Measurements from ENCODE around the gene DNAL4.

The DNAL4 gene

GRCh38 chr22:38738475-38739070 lies 55.4 kb downstream of the DNAL4 start:
- H3K27ac Mint-ChIP-seq = peak overlapping the region; percentile 83
- peaks cover 46% of the 10 kb centered on the region for H3K36me3 Mint-ChIP-seq (ENCODE audit: low read depth)
- H3K9me3 Mint-ChIP-seq = no peaks in the 10 kb centered on the region
- ATAC-seq = no peak
- no peak overlapping the region for H3K4me3 Mint-ChIP-seq
- peaks cover 18% of the 10 kb centered on the region for H3K4me1 Mint-ChIP-seq
- DNase-seq = no peak
- no peaks in the 10 kb centered on the region for H3K27me3 Mint-ChIP-seq

GRCh38 chr22:38737302-38738060 lies 56.5 kb downstream of the DNAL4 start:
- Mint-ChIP-seq H3K9me3 (no peaks in the 10 kb centered on the region), H3K4me3 (no peak overlapping the region), H3K27ac (peak overlapping the region; percentile 83), H3K36me3 (ENCODE audit: low read depth) (peaks cover 37% of the 10 kb centered on the region), H3K27me3 (no peaks in the 10 kb centered on the region), H3K4me1 (peaks cover 22% of the 10 kb centered on the region)
- ATAC-seq (no peak), DNase-seq (no peak)

DNA sequence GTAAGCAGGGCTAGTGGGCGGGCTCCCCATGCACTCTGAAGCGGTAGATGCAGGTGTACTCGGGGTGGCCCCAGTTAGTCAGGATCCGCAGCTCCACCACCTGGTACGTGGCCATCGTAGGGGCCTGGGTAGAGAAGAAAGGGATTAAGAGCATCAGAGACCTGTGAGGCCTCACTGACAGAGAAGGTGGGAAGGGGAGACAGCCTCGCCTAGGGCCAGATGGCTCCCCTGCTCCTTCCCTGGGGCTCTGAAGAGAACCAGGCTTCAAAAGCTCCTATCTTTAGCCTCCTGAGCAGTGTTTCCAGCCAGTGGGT lies 57.7 kb downstream of the DNAL4 start:
- DNase-seq (no peak), ATAC-seq (no peak)
- Mint-ChIP-seq H3K27ac (no peak overlapping the region), H3K36me3 (ENCODE audit: low read depth) (peaks cover 29% of the 10 kb centered on the region), H3K27me3 (no peaks in the 10 kb centered on the region), H3K4me3 (no peak overlapping the region), H3K4me1 (peaks cover 22% of the 10 kb centered on the region), H3K9me3 (no peaks in the 10 kb centered on the region)

GRCh38 chr22:38735465-38736256 lies 58.3 kb downstream of the DNAL4 start:
- H3K9me3 Mint-ChIP-seq = no peaks in the 10 kb centered on the region
- ATAC-seq (peak; percentile 5), DNase-seq (no peak)
- peak overlapping the region; percentile 59 for H3K27ac Mint-ChIP-seq
- peaks cover 19% of the 10 kb centered on the region for H3K4me1 Mint-ChIP-seq
- H3K27me3 Mint-ChIP-seq = no peaks in the 10 kb centered on the region
- no peak overlapping the region for H3K4me3 Mint-ChIP-seq
- peaks cover 28% of the 10 kb centered on the region for H3K36me3 Mint-ChIP-seq (ENCODE audit: low read depth)

DNA sequence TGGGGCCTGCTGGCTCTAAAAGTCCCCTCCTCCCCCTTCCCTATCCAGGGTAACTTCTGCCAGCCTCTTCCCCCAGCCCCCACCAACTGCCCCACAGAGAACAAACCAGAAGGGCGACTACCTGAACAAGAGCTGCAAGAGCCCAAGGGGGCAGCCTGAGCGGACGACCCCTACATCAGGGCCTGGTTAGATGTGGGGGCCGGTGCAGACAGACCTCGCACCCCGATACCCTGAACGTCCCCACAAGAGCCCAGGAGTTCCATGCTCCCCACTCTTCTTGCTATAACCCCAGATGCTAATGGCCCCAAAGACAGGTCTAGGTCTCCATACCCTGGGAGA lies 58.8 kb downstream of the DNAL4 start:
- H3K9me3 Mint-ChIP-seq = no peaks in the 10 kb centered on the region
- H3K36me3 Mint-ChIP-seq (ENCODE audit: low read depth) = peaks cover 27% of the 10 kb centered on the region
- peak overlapping the region; percentile 56 for H3K27ac Mint-ChIP-seq
- DNase-seq (no peak), ATAC-seq (no peak)
- no peak overlapping the region for H3K4me3 Mint-ChIP-seq
- peaks cover 21% of the 10 kb centered on the region for H3K4me1 Mint-ChIP-seq
- H3K27me3 Mint-ChIP-seq = no peaks in the 10 kb centered on the region

- peaks cover 27% of the 10 kb centered on the region for H3K36me3 Mint-ChIP-seq (ENCODE audit: low read depth)
- ATAC-seq = no peak
Measured at GRCh38 chr22:38734421-38735100, 59.4 kb downstream of the DNAL4 start.

GRCh38 chr22:38733724-38734381 lies 60.1 kb downstream of the DNAL4 start:
- H3K4me3 Mint-ChIP-seq = no peak overlapping the region
- H3K9me3 Mint-ChIP-seq = no peaks in the 10 kb centered on the region
- peaks cover 21% of the 10 kb centered on the region for H3K4me1 Mint-ChIP-seq
- H3K27me3 Mint-ChIP-seq = no peaks in the 10 kb centered on the region
- ATAC-seq = no peak
- peak overlapping the region; percentile 27 for H3K27ac Mint-ChIP-seq
- no peak for DNase-seq
- H3K36me3 Mint-ChIP-seq (ENCODE audit: low read depth) = peaks cover 27% of the 10 kb centered on the region

More at GRCh38 chr22:38734421-38735100, 59.4 kb downstream of the DNAL4 start:
- no peak overlapping the region for H3K4me3 Mint-ChIP-seq
- H3K27me3 Mint-ChIP-seq = no peaks in the 10 kb centered on the region
- peak overlapping the region; percentile 27 for H3K27ac Mint-ChIP-seq
- no peaks in the 10 kb centered on the region for H3K9me3 Mint-ChIP-seq
- peaks cover 21% of the 10 kb centered on the region for H3K4me1 Mint-ChIP-seq
- DNase-seq = no peak

DNA sequence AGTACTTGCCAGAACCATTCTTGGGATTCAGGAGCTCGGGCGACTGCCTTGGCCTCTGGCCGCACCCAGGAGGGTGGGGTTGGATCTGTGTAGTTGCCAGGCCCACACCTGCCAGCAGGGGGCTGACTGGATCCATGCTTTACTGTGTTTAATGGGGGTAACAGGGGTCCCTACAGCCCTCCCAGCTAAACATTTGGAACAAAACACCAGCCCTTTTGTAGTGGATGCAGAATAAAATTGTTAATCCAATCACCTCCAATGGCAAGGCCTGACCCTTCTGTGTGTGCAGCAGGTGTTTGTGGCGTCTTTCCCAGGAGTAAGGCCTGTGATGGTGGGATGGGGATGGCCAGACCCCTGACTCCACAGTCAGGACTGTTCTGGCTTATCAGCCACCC lies 60.6 kb downstream of the DNAL4 start:
- H3K9me3 Mint-ChIP-seq = no peaks in the 10 kb centered on the region
- no peak overlapping the region for H3K4me3 Mint-ChIP-seq
- no peaks in the 10 kb centered on the region for H3K27me3 Mint-ChIP-seq
- peak overlapping the region; percentile 71 for H3K27ac Mint-ChIP-seq
- H3K36me3 Mint-ChIP-seq (ENCODE audit: low read depth) = peaks cover 24% of the 10 kb centered on the region
- peaks cover 21% of the 10 kb centered on the region for H3K4me1 Mint-ChIP-seq
- peak; percentile 42 for ATAC-seq
- peak; percentile 65 for DNase-seq

GRCh38 chr22:38732251-38732815 lies 61.6 kb downstream of the DNAL4 start:
- Mint-ChIP-seq H3K27me3 (no peaks in the 10 kb centered on the region), H3K36me3 (ENCODE audit: low read depth) (peaks cover 27% of the 10 kb centered on the region), H3K27ac (peak overlapping the region; percentile 11), H3K4me1 (peaks cover 19% of the 10 kb centered on the region), H3K4me3 (no peak overlapping the region), H3K9me3 (no peaks in the 10 kb centered on the region)
- no peak for DNase-seq
- ATAC-seq = no peak

- H3K4me3 Mint-ChIP-seq = no peak overlapping the region
- H3K27ac Mint-ChIP-seq = no peak overlapping the region
- DNase-seq = no peak
- H3K4me1 Mint-ChIP-seq = peaks cover 16% of the 10 kb centered on the region
- ATAC-seq = no peak
- H3K36me3 Mint-ChIP-seq (ENCODE audit: low read depth) = peaks cover 28% of the 10 kb centered on the region
- H3K9me3 Mint-ChIP-seq = no peaks in the 10 kb centered on the region
- no peaks in the 10 kb centered on the region for H3K27me3 Mint-ChIP-seq
Measured at GRCh38 chr22:38731703-38732161, 62.2 kb downstream of the DNAL4 start.

GRCh38 chr22:38730411-38730871 lies 63.5 kb downstream of the DNAL4 start:
- Mint-ChIP-seq H3K36me3 (ENCODE audit: low read depth) (peaks cover 40% of the 10 kb centered on the region), H3K27ac (no peak overlapping the region), H3K27me3 (no peaks in the 10 kb centered on the region), H3K4me3 (no peak overlapping the region), H3K4me1 (peaks cover 10% of the 10 kb centered on the region), H3K9me3 (no peaks in the 10 kb centered on the region)
- DNase-seq = no peak
- ATAC-seq = no peak

DNA sequence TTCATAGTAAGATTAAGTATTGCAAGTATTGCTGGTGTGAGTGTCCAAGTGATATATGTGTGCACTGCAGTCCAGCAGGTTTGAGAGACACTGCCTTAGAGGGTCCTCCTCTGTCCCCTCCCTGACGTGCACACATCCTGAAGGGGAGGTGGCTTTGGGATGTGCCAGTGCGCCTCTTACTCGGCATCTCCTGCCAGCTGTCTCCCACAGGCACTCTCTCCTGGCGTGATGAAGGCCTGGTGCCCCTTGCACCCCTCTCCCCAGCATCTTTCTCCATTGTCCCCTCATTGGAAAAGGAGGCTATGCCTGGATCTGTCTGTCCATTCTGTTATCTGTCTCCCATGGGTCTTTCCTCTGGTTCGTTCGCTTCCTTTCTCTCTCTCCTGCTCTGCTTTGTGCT lies 64.0 kb downstream of the DNAL4 start:
- Mint-ChIP-seq H3K4me1 (peaks cover 6% of the 10 kb centered on the region), H3K27me3 (no peaks in the 10 kb centered on the region), H3K4me3 (no peak overlapping the region), H3K36me3 (ENCODE audit: low read depth) (peaks cover 43% of the 10 kb centered on the region), H3K27ac (no peak overlapping the region), H3K9me3 (no peaks in the 10 kb centered on the region)
- no peak for ATAC-seq
- DNase-seq = no peak

DNA sequence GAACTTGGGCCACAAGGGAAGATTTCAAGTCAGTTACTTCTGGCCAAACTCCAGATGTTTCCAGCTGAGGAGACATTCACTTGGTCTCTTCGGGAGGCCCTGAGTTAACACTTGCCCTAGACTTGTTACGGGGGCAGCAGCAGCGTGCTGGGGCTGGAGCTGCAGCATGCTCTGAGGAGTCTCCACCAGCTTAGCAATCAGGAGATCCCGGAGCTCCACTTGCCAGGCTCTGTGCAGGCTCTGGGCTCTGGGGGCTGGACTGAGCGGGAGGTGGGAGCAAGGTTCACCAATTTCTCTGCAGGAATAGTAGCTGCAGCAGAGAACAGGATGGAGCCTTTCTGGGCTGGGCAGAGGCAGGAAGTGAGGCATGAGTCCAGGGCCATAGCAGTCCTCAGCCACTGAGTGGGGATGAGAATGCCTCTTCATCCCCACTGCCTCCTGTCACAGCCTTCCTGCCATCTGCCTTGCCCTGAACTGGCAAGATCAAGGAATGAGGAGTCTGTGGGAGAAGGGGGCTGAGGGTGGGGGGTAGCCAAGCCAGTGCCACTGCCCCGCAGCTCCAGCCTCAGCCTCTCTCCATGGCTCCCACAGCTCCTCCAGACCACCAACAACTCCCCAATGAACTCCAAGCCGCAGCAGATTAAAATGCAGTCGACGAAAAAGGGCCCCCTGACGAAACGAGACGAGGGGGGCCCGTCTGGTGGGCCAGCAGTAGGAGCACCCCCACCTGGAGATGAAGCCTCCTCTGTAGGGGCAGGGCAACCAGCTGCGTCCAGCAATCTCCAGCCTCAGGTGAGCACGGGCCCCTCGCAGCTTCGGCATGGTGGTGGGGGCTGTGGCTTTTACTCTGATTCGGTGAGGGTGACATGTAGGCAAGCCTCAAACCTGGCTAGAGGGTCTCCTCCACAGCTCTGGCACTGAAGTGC lies 64.8 kb downstream of the DNAL4 start:
- no peaks in the 10 kb centered on the region for H3K27me3 Mint-ChIP-seq
- H3K27ac Mint-ChIP-seq = no peak overlapping the region
- H3K4me1 Mint-ChIP-seq = peaks cover 6% of the 10 kb centered on the region
- ATAC-seq (no peak), DNase-seq (no peak)
- peaks cover 45% of the 10 kb centered on the region for H3K36me3 Mint-ChIP-seq (ENCODE audit: low read depth)
- H3K4me3 Mint-ChIP-seq = no peak overlapping the region
- H3K9me3 Mint-ChIP-seq = no peaks in the 10 kb centered on the region
